NT2/D1 (cell line): ENCODE data around the gene CPNE5.

Experiments
- DNase-seq: peaks from one replicate; pipeline ENCODE4 v3.0.0-alpha.2; 2011; ENCODE audit warnings: low read depth, low spot score
- H3K27me3 ChIP-seq: 2 replicates; pipeline ENCODE4 v1.6.0; 2011; ENCODE audit warnings: mild to moderate bottlenecking; ENCODE audit not compliant: insufficient read length, insufficient read depth
- H3K36me3 ChIP-seq: 2 replicates; pipeline ENCODE4 v1.6.1; 2011; ENCODE audit warnings: mild to moderate bottlenecking, low read length, mixed read lengths; ENCODE audit not compliant: insufficient read depth, insufficient read length
- H3K4me1 ChIP-seq: 2 replicates; pipeline ENCODE4 v1.5.1; 2011; ENCODE audit not compliant: insufficient read depth, insufficient read length
- H3K4me3 ChIP-seq: 2 replicates; pipeline ENCODE4 v1.5.1; 2011; ENCODE audit warnings: low read depth; ENCODE audit not compliant: insufficient read length
- H3K9ac ChIP-seq: 2 replicates; pipeline ENCODE4 v1.6.0; 2011; ENCODE audit warnings: low read depth; ENCODE audit not compliant: insufficient read length
- H3K9me3 ChIP-seq: 2 replicates; pipeline ENCODE4 v1.5.1; 2011; ENCODE audit warnings: mild to moderate bottlenecking, low read length; ENCODE audit not compliant: insufficient read depth
- SUZ12 ChIP-seq: IDR thresholded peaks from 2 replicates; pipeline ENCODE4 v1.6.1; 2011; ENCODE audit not compliant: insufficient read length, insufficient read depth; ENCODE audit errors: extremely low read depth
- YY1 ChIP-seq: IDR thresholded peaks from 2 replicates; pipeline ENCODE4 v1.6.1; 2011; ENCODE audit not compliant: insufficient read length, insufficient read depth
- ZNF274 ChIP-seq: IDR thresholded peaks from 2 replicates; pipeline ENCODE4 v1.6.1; 2011; ENCODE audit warnings: mild to moderate bottlenecking, low read depth, low read length

CPNE5 gene

GRCh38 chr6:36833182-36833789 lies 6.0 kb downstream of the CPNE5 start:
- H3K9ac ChIP-seq: no peak overlapping the region
- H3K27me3 ChIP-seq: peaks cover 24% of the 10 kb centered on the region
- DNase-seq: no peak
- no peaks in the 10 kb centered on the region; the same call in 1 of the 2 replicates for H3K9me3 ChIP-seq
- TF ChIP-seq ZNF274 (no peak), SUZ12 (no peak), YY1 (no peak)
- no peak overlapping the region for H3K4me3 ChIP-seq
- H3K36me3 ChIP-seq: no peaks in the 10 kb centered on the region
- H3K4me1 ChIP-seq: no peaks in the 10 kb centered on the region

- H3K9me3 ChIP-seq: no peaks in the 10 kb centered on the region; the same call in 1 of the 2 replicates
- no peak overlapping the region for H3K4me3 ChIP-seq
- H3K4me1 ChIP-seq: peaks cover 2% of the 10 kb centered on the region
- TF ChIP-seq SUZ12 (no peak), YY1 (no peak), ZNF274 (no peak)
- H3K27me3 ChIP-seq: peaks cover 14% of the 10 kb centered on the region
- H3K9ac ChIP-seq: no peak overlapping the region
- no peaks in the 10 kb centered on the region for H3K36me3 ChIP-seq
- DNase-seq: no peak
Observed at GRCh38 chr6:36832313-36832712, 6.9 kb downstream of the CPNE5 start.

GRCh38 chr6:36830577-36830976 lies 8.7 kb downstream of the CPNE5 start:
- no peaks in the 10 kb centered on the region for H3K27me3 ChIP-seq
- no peak overlapping the region for H3K4me3 ChIP-seq
- H3K36me3 ChIP-seq: no peaks in the 10 kb centered on the region
- TF ChIP-seq SUZ12 (no peak), YY1 (no peak), ZNF274 (no peak)
- no peak overlapping the region for H3K9ac ChIP-seq
- no peak for DNase-seq
- no peaks in the 10 kb centered on the region; the same call in 1 of the 2 replicates for H3K9me3 ChIP-seq
- H3K4me1 ChIP-seq: peaks cover 9% of the 10 kb centered on the region

- no peaks in the 10 kb centered on the region for H3K36me3 ChIP-seq
- no peak for TF ChIP-seq ZNF274
- no peak for TF ChIP-seq SUZ12
- TF ChIP-seq YY1: no peak
- no peak for DNase-seq
- H3K4me1 ChIP-seq: peaks cover 9% of the 10 kb centered on the region
- no peak overlapping the region for H3K4me3 ChIP-seq
- no peak overlapping the region for H3K9ac ChIP-seq
- no peaks in the 10 kb centered on the region for H3K27me3 ChIP-seq
- no peaks in the 10 kb centered on the region; the same call in 1 of the 2 replicates for H3K9me3 ChIP-seq
Observed at GRCh38 chr6:36829919-36830544, 9.2 kb downstream of the CPNE5 start.

- no peak for TF ChIP-seq SUZ12
- TF ChIP-seq ZNF274: no peak
Observed at GRCh38 chr6:36827261-36828079, 11.8 kb downstream of the CPNE5 start.

GRCh38 chr6:36826520-36827227 lies 12.6 kb downstream of the CPNE5 start:
- H3K9me3 ChIP-seq: no peaks in the 10 kb centered on the region
- no peak overlapping the region for H3K4me3 ChIP-seq
- no peaks in the 10 kb centered on the region for H3K27me3 ChIP-seq
- H3K4me1 ChIP-seq: peaks cover 20% of the 10 kb centered on the region
- no peak overlapping the region for H3K9ac ChIP-seq
- no peak for DNase-seq
- H3K36me3 ChIP-seq: no peaks in the 10 kb centered on the region
- TF ChIP-seq ZNF274 (no peak), YY1 (no peak), SUZ12 (no peak)

More at GRCh38 chr6:36827261-36828079, 11.8 kb downstream of the CPNE5 start:
- H3K4me3 ChIP-seq: no peak overlapping the region
- H3K9me3 ChIP-seq: no peaks in the 10 kb centered on the region
- DNase-seq: no peak
- no peaks in the 10 kb centered on the region for H3K36me3 ChIP-seq
- H3K27me3 ChIP-seq: no peaks in the 10 kb centered on the region
- H3K9ac ChIP-seq: no peak overlapping the region
- H3K4me1 ChIP-seq: peaks cover 13% of the 10 kb centered on the region
